ENCODE results near the gene HDAC4. TPM values are rescaled to one million over a fixed set of nuclear protein-coding genes. Genes with fewer than 3 reads are reported as not detected.

Gene HDAC4
- total and polyA plus RNA-seq, 2 of the 4 experiments (the other 2 are of a cell fraction) = 4.1 to 7.2 TPM

DNA sequence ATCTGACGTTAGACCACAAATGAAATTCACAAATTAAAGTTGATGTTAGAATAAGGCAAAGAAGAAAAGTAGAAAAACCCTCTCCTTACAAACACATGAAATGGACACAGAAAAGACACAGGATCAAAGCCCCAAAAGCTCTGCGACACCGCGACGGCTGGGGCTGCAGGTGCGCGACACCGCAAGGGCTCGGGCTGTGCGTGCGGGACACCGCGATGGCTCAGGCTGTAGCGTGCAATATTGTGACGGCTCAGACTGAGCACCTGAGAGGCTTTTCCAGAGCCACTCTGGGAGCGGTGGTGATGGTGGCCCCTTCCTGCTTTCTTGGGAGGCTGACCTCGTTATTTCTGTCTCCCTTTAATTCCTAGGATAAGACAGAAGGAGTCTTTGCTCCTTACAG lies 296.0 kb downstream of the HDAC4 start:
- no peak for ATAC-seq (ENCODE audit: low read depth)
- H2BK120ac ChIP-seq (ENCODE audit: low read depth, low read length) = no peak overlapping the region
- H3K4me1 ChIP-seq (ENCODE audit: control insufficient read depth, insufficient read depth, low read length) = no peaks in the 10 kb centered on the region
- no peak overlapping the region for H4K91ac ChIP-seq (ENCODE audit: insufficient read depth, low read depth, low read length)
- intact Hi-C loops (cut with micrococcal nuclease) (no loop called here), dilution Hi-C loops (cut with HindIII; ENCODE audit: low sequenced_read_pairs, unreplicated experiment) (no loop called here), in situ Hi-C loops (cut with MboI; ENCODE audit: low sequenced_read_pairs) (no loop called here)
- 100% methylated on average over 9 of the region's 17 CpGs; no CpG with 5 or more reads in 1 of the 2 experiments for WGBS, 2 experiments (ENCODE audit: extremely low coverage in 2 of 2, insufficient read length in 1 of 2)
- no peaks in the 10 kb centered on the region for H3K79me1 ChIP-seq (ENCODE audit: low read depth in 1 of 2, low read length in 2 of 2)
- H3K27me3 ChIP-seq (ENCODE audit: control insufficient read depth, insufficient read depth, low read length) = no peaks in the 10 kb centered on the region
- H3K27ac ChIP-seq (ENCODE audit: insufficient read depth, low read length) = no peak overlapping the region
- H3K14ac ChIP-seq (replicated peaks; ENCODE audit: low read depth, low read length) = no peak overlapping the region
- no peak overlapping the region for H2AFZ ChIP-seq (replicated peaks; ENCODE audit: low read length, poor library complexity)
- no peak overlapping the region for H3K4me3 ChIP-seq (ENCODE audit: insufficient read depth, low read depth, low read length)
- no peak overlapping the region for H2AK5ac ChIP-seq (ENCODE audit: low read depth, low read length)
- ChIA-PET POLR2A (ENCODE audit: unreplicated experiment) (no interaction called here), CTCF (no interaction called here)
- no peak overlapping the region for H3K56ac ChIP-seq (ENCODE audit: extremely low read depth, insufficient read depth, low read length)
- no peak overlapping the region for H3K4me2 ChIP-seq (ENCODE audit: low read depth, low read length)
- no peaks in the 10 kb centered on the region for H3K9me3 ChIP-seq (ENCODE audit: control insufficient read depth, insufficient read depth, low read length)
- no peak overlapping the region for H2BK15ac ChIP-seq (ENCODE audit: low read depth, low read length)
- H2BK5ac ChIP-seq (ENCODE audit: low read depth, low read length, poor library complexity, severe bottlenecking) = no peak overlapping the region
- no peak overlapping the region for H3K9ac ChIP-seq (ENCODE audit: low read depth, low read length)
- H3K36me3 ChIP-seq (ENCODE audit: control insufficient read depth, insufficient read depth, low read length) = peaks cover 59% of the 10 kb centered on the region
- no peak for DNase-seq
- no peaks in the 10 kb centered on the region for H4K20me1 ChIP-seq (ENCODE audit: insufficient read depth, low read length)
- no peak overlapping the region for H3K4ac ChIP-seq (ENCODE audit: low read depth, low read length)
- no peak overlapping the region for H3K18ac ChIP-seq (ENCODE audit: low read depth, low read length)
- H4K5ac ChIP-seq (ENCODE audit: low read depth, low read length) = no peak overlapping the region
- no peaks in the 10 kb centered on the region for H3K9me1 ChIP-seq (ENCODE audit: insufficient read depth, low read length)
- no peak overlapping the region for H2BK20ac ChIP-seq (ENCODE audit: low read depth, low read length)
- TF ChIP-seq, protein P1, sequence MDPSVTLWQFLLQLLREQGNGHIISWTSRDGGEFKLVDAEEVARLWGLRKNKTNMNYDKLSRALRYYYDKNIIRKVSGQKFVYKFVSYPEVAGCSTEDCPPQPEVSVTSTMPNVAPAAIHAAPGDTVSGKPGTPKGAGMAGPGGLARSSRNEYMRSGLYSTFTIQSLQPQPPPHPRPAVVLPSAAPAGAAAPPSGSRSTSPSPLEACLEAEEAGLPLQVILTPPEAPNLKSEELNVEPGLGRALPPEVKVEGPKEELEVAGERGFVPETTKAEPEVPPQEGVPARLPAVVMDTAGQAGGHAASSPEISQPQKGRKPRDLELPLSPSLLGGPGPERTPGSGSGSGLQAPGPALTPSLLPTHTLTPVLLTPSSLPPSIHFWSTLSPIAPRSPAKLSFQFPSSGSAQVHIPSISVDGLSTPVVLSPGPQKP (IDR thresholded peaks at IDR 0.05; ENCODE audit: borderline replicate concordance, low read depth, low read length) = no peak
- no peak for TF ChIP-seq RCOR1 (IDR thresholded peaks at IDR 0.05; ENCODE audit: insufficient replicate concordance, low read length)
- TF ChIP-seq SMC3 (IDR thresholded peaks at IDR 0.05; ENCODE audit: low read depth, low read length) = no peak
- no peak for TF ChIP-seq RFX5 (IDR thresholded peaks at IDR 0.05; ENCODE audit: low read depth, low read length)
- H2AK9ac ChIP-seq (replicated peaks; ENCODE audit: low read depth, low read length, poor library complexity) = peak overlapping the region; percentile 0
- H4K8ac ChIP-seq (ENCODE audit: low read depth in 2 of 2, low read length in 2 of 2) = no peak overlapping the region
- BruUV-seq (replicated peaks) = no TSS peak
- H3K23ac ChIP-seq (ENCODE audit: low read depth, low read length) = no peak overlapping the region

Data from IMR-90 (cell line).